Measurements from ENCODE around the gene ARHGEF11.

The ARHGEF11 gene

GRCh38 chr1:156910309-156910782 is 135.2 kb downstream of the ARHGEF11 start:
- Histone ChIP-seq H4K20me1 (ENCODE audit: insufficient read depth) (no peaks in the 10 kb centered on the region), H3K36me3 (ENCODE audit: insufficient read depth) (no peaks in the 10 kb centered on the region), H2AFZ (ENCODE audit: low read depth) (no peak overlapping the region), H3K4me2 (no peak overlapping the region), H3K9ac (no peak overlapping the region), H3K27me3 (ENCODE audit: insufficient read depth, low read depth) (peaks cover 89% of the 10 kb centered on the region), H3K79me2 (ENCODE audit: insufficient read depth, low read depth) (no peaks in the 10 kb centered on the region), H3K4me1 (ENCODE audit: low read depth, poor library complexity, severe bottlenecking) (no peaks in the 10 kb centered on the region), H3K4me3 (IDR thresholded peaks at IDR 0.05; ENCODE audit: insufficient read depth, low read depth, low read length) (no peak overlapping the region), H3K27ac (no peak overlapping the region)
- TF ChIP-seq, protein P1, sequence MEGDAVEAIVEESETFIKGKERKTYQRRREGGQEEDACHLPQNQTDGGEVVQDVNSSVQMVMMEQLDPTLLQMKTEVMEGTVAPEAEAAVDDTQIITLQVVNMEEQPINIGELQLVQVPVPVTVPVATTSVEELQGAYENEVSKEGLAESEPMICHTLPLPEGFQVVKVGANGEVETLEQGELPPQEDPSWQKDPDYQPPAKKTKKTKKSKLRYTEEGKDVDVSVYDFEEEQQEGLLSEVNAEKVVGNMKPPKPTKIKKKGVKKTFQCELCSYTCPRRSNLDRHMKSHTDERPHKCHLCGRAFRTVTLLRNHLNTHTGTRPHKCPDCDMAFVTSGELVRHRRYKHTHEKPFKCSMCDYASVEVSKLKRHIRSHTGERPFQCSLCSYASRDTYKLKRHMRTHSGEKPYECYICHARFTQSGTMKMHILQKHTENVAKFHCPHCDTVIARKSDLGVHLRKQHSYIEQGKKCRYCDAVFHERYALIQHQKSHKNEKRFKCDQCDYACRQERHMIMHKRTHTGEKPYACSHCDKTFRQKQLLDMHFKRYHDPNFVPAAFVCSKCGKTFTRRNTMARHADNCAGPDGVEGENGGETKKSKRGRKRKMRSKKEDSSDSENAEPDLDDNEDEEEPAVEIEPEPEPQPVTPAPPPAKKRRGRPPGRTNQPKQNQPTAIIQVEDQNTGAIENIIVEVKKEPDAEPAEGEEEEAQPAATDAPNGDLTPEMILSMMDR (conservative IDR thresholded peaks at IDR 0.05; ENCODE audit: low read depth, low read length), result peak; percentile 100

- Histone ChIP-seq H3K36me3 (ENCODE audit: insufficient read depth) (no peaks in the 10 kb centered on the region), H3K4me1 (ENCODE audit: low read depth, poor library complexity, severe bottlenecking) (no peaks in the 10 kb centered on the region), H4K20me1 (ENCODE audit: insufficient read depth) (no peaks in the 10 kb centered on the region), H3K9ac (no peak overlapping the region), H3K27ac (no peak overlapping the region), H2AFZ (ENCODE audit: low read depth) (no peak overlapping the region), H3K27me3 (ENCODE audit: insufficient read depth, low read depth) (peaks cover 96% of the 10 kb centered on the region), H3K4me3 (IDR thresholded peaks at IDR 0.05; ENCODE audit: insufficient read depth, low read depth, low read length) (no peak overlapping the region), H3K4me2 (no peak overlapping the region), H3K79me2 (ENCODE audit: insufficient read depth, low read depth) (no peaks in the 10 kb centered on the region)
- TF ChIP-seq, protein P1 (conservative IDR thresholded peaks at IDR 0.05; ENCODE audit: low read depth, low read length), result no peak
Observed at GRCh38 chr1:156909671-156910070, 135.9 kb downstream of the ARHGEF11 start.

- H3K4me2 ChIP-seq, result no peak overlapping the region
- H3K4me1 ChIP-seq (ENCODE audit: low read depth, poor library complexity, severe bottlenecking), result no peaks in the 10 kb centered on the region
- no peaks in the 10 kb centered on the region for H3K36me3 ChIP-seq (ENCODE audit: insufficient read depth)
- no peak overlapping the region for H2AFZ ChIP-seq (ENCODE audit: low read depth)
- H3K9ac ChIP-seq, result no peak overlapping the region
- no peaks in the 10 kb centered on the region for H3K79me2 ChIP-seq (ENCODE audit: insufficient read depth, low read depth)
- H3K27ac ChIP-seq, result no peak overlapping the region
- TF ChIP-seq, protein P1 (conservative IDR thresholded peaks at IDR 0.05; ENCODE audit: low read depth, low read length), result no peak
- no peaks in the 10 kb centered on the region for H4K20me1 ChIP-seq (ENCODE audit: insufficient read depth)
- H3K4me3 ChIP-seq (IDR thresholded peaks at IDR 0.05; ENCODE audit: insufficient read depth, low read depth, low read length), result no peak overlapping the region
- H3K27me3 ChIP-seq (ENCODE audit: insufficient read depth, low read depth), result peaks cover 97% of the 10 kb centered on the region
Observed at GRCh38 chr1:156908955-156909354, 136.6 kb downstream of the ARHGEF11 start.

- Histone ChIP-seq H2AFZ (ENCODE audit: low read depth) (no peak overlapping the region), H3K36me3 (ENCODE audit: insufficient read depth) (no peaks in the 10 kb centered on the region), H3K27me3 (ENCODE audit: insufficient read depth, low read depth) (peaks cover 97% of the 10 kb centered on the region), H3K9ac (no peak overlapping the region), H3K4me3 (IDR thresholded peaks at IDR 0.05; ENCODE audit: insufficient read depth, low read depth, low read length) (no peak overlapping the region), H3K27ac (no peak overlapping the region), H3K4me2 (no peak overlapping the region), H3K79me2 (ENCODE audit: insufficient read depth, low read depth) (no peaks in the 10 kb centered on the region), H4K20me1 (ENCODE audit: insufficient read depth) (no peaks in the 10 kb centered on the region), H3K4me1 (ENCODE audit: low read depth, poor library complexity, severe bottlenecking) (no peaks in the 10 kb centered on the region)
- TF ChIP-seq, protein P1 (conservative IDR thresholded peaks at IDR 0.05; ENCODE audit: low read depth, low read length), result no peak
Observed at GRCh38 chr1:156908541-156908940, 137.0 kb downstream of the ARHGEF11 start.
